ENCODE data around the gene EIF5A2.
"Not testable (repeated sequence)": the region's sequence is repeated elsewhere in the genome, so short reads cannot be mapped to it uniquely, and the experiment has no call there.

DNA sequence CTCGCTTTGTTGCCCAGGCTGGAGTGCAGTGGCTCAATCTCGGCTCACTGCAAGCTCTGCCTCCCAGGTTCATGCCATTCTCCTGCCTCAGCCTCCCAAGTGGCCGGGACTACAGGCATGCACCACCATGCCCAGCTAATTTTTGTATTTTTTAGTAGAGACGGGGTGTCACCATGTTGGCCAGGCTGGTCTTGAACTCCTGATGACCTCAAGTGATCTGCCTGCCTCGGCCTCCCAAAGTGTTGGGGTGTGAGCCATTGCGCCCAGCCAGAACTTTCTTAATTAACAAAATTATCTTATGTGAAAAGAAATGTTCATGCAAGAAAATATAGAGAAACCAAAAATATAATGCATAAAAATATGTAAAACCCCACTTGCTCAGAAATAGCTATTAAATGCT is 31.1 kb downstream of the EIF5A2 start:
- TF ChIP-seq, protein P1, sequence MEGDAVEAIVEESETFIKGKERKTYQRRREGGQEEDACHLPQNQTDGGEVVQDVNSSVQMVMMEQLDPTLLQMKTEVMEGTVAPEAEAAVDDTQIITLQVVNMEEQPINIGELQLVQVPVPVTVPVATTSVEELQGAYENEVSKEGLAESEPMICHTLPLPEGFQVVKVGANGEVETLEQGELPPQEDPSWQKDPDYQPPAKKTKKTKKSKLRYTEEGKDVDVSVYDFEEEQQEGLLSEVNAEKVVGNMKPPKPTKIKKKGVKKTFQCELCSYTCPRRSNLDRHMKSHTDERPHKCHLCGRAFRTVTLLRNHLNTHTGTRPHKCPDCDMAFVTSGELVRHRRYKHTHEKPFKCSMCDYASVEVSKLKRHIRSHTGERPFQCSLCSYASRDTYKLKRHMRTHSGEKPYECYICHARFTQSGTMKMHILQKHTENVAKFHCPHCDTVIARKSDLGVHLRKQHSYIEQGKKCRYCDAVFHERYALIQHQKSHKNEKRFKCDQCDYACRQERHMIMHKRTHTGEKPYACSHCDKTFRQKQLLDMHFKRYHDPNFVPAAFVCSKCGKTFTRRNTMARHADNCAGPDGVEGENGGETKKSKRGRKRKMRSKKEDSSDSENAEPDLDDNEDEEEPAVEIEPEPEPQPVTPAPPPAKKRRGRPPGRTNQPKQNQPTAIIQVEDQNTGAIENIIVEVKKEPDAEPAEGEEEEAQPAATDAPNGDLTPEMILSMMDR (conservative IDR thresholded peaks at IDR 0.05 in 1 of 2, IDR thresholded peaks at IDR 0.05 in 1 of 2; ENCODE audit: extremely low read depth in 1 of 2, insufficient read depth in 1 of 2, low read depth in 1 of 2, low read length in 2 of 2), result not testable (repeated sequence)
- not testable (repeated sequence) for TF ChIP-seq EZH2 (IDR thresholded peaks at IDR 0.05; ENCODE audit: borderline replicate concordance, low read length)

Measured in mammary epithelial cell (primary cell).